ENCODE measurements around the gene C19orf73. TPM values are rescaled to one million over a fixed set of nuclear protein-coding genes. Genes with fewer than 3 reads are reported as not detected.
A peak's percentile ranks its signal among the peaks of the same experiment; 100 is the strongest.

C19orf73 gene
- total RNA-seq, 5 donors from 2014 or later (not counting 1 experiment from before 2014, with no cell fraction given) = 2.1 to 3.7 (median 2.5) TPM

DNA sequence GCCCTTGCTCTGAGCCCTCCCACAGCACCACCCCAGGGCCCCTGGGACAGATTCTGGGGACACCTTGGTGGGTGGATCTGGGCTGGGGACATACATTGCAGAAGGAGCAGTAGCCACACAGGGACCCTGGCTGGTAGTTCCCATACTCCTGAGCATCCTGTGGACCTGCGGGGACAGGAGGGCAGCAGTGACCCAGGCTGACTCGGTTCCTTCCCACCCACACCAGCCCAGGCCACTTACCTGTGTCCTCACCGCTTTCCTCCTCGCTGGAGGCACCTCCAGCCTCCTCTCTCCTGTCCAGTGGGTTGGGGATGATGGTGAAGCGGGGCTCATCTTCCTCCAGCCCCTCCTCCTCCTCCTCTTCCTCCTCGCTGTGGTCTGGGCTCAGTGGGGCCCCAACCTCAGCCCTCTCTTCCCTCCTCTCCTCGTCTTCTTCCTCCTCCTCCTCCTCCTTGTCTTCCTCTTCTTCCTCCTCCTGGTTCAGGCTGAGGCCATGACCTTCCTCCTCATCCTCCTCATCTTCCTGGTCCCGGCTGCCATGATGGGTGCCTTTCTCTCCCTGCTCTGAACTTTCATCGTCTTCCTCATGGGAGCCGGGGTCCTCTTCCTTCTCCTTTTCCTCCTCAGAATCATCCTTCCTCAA, 34.3 kb upstream of the C19orf73 start:
- ATAC-seq (replicated peaks in 1 of 4) = no peak
- POLR2A ChIA-PET = no interaction called here
- H3K4me1 ChIP-seq (ENCODE audit: control insufficient read depth in 1 of 2, extremely low read depth in 1 of 2, insufficient read depth in 2 of 2, low read length in 2 of 2) = peaks cover 16 to 45% of the 10 kb centered on the region in 2 experiments
- H3K27me3 ChIP-seq (replicated peaks in 1 of 2; ENCODE audit: control insufficient read depth in 2 of 2, extremely low read depth in 1 of 2, insufficient read depth in 2 of 2, low read length in 1 of 2) = peaks cover 10 to 88% of the 10 kb centered on the region in 2 experiments
- Mint-ChIP-seq H3K4me1 (peaks cover 28 to 33% (median 31%) of the 10 kb centered on the region in 3 donors), H3K36me3 (no peaks in the 10 kb centered on the region), H3K27ac (no peak overlapping the region), H3K27me3 (peaks cover 61 to 76% of the 10 kb centered on the region in 2 donors), H3K9me3 (peaks cover 0 to 8% (median 0%) of the 10 kb centered on the region in 3 donors), H3K4me3 (peak overlapping the region in 1 of 3 donors; percentile 82)
- WGBS (ENCODE audit: insufficient coverage) = 73% methylated on average over 2 of the region's 10 CpGs
- no peaks in the 10 kb centered on the region for H3K36me3 ChIP-seq (ENCODE audit: control insufficient read depth in 2 of 2, extremely low read depth in 1 of 2, insufficient read depth in 1 of 2, low read length in 1 of 2)
- no peak overlapping the region for H3K27ac ChIP-seq (ENCODE audit: low read length)
- H3K9me3 ChIP-seq = no peaks in the 10 kb centered on the region
- no peak for DNase-seq
- CTCF ChIA-PET = no interaction called here
- H3K4me3 ChIP-seq (ENCODE audit: control insufficient read depth in 1 of 2, extremely low read depth in 1 of 2, low read length in 1 of 2) = no peak overlapping the region

DNA sequence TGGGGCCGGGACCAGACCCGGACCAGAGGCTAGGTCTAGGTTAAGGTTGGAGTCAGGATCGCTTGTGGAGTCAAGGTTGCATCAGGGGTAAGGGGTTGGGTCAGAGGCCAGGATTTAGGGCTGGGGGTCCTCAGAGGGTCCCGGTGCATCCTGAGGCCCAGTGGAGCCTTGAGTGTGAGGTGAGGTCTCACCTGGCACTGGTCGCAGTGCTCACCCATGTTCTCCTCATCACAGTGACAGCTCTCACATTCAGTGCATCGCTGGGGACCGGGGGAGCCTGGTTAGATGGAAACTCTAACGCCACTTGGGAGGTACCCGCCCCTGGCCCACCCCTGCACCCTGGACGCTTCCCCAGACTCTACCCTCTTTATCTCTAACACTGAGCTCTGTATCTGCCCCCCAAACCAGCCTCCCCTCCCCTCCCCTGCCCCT, 33.2 kb upstream of the C19orf73 start:
- Mint-ChIP-seq H3K27me3 (peaks cover 64 to 80% of the 10 kb centered on the region in 2 donors), H3K27ac (no peak overlapping the region), H3K4me1 (peaks cover 27 to 30% (median 29%) of the 10 kb centered on the region in 3 donors), H3K9me3 (peaks cover 0 to 8% (median 0%) of the 10 kb centered on the region in 3 donors), H3K4me3 (peak overlapping the region in 2 of 3 donors; percentile 21 to 82), H3K36me3 (no peaks in the 10 kb centered on the region)
- H3K27me3 ChIP-seq (replicated peaks in 1 of 2; ENCODE audit: control insufficient read depth in 2 of 2, extremely low read depth in 1 of 2, insufficient read depth in 2 of 2, low read length in 1 of 2) = peaks cover 12 to 88% of the 10 kb centered on the region in 2 experiments
- DNase-seq (no peak), ATAC-seq (replicated peaks in 1 of 4) (peak in 1 of 4 experiments; percentile 22)
- no peaks in the 10 kb centered on the region for H3K9me3 ChIP-seq
- ChIA-PET CTCF (interaction anchor here in 1 of 2 donors (0.6 kb wide), 1 partner anchor 387 kb away, joined by 5 read pairs; no protein-coding TSS in a partner anchor), POLR2A (no interaction called here)
- no peak overlapping the region for H3K27ac ChIP-seq (ENCODE audit: low read length)
- WGBS (ENCODE audit: insufficient coverage) = 29% methylated on average over 4 of the region's 10 CpGs
- no peak overlapping the region for H3K4me3 ChIP-seq (ENCODE audit: control insufficient read depth in 1 of 2, extremely low read depth in 1 of 2, low read length in 1 of 2)
- H3K36me3 ChIP-seq (ENCODE audit: control insufficient read depth in 2 of 2, extremely low read depth in 1 of 2, insufficient read depth in 1 of 2, low read length in 1 of 2) = no peaks in the 10 kb centered on the region
- H3K4me1 ChIP-seq (ENCODE audit: control insufficient read depth in 1 of 2, extremely low read depth in 1 of 2, insufficient read depth in 2 of 2, low read length in 2 of 2) = peaks cover 13 to 36% of the 10 kb centered on the region in 2 experiments

GRCh38 chr19:49151267-49152118, 32.5 kb upstream of the C19orf73 start:
- ChIA-PET CTCF (interaction anchor here in 1 of 2 donors (0.6 kb wide), 1 partner anchor 335 kb away, joined by 7 read pairs; no protein-coding TSS in a partner anchor), POLR2A (no interaction called here)
- peak in 2 of 4 experiments; percentile 11 to 34 for ATAC-seq (replicated peaks in 1 of 4)
- peak in 16 of 35 experiments; percentile 17 to 57 (median 32) for DNase-seq
- H3K36me3 Mint-ChIP-seq = no peaks in the 10 kb centered on the region
- Histone ChIP-seq H3K4me1 (ENCODE audit: control insufficient read depth in 1 of 2, extremely low read depth in 1 of 2, insufficient read depth in 2 of 2, low read length in 2 of 2) (peaks cover 13 to 36% of the 10 kb centered on the region in 2 experiments), H3K27me3 (replicated peaks in 1 of 2; ENCODE audit: control insufficient read depth in 2 of 2, extremely low read depth in 1 of 2, insufficient read depth in 2 of 2, low read length in 1 of 2) (peaks cover 12 to 92% of the 10 kb centered on the region in 2 experiments), H3K4me3 (ENCODE audit: control insufficient read depth in 1 of 2, extremely low read depth in 1 of 2, low read length in 1 of 2) (no peak overlapping the region), H3K27ac (ENCODE audit: low read length) (no peak overlapping the region), H3K36me3 (ENCODE audit: control insufficient read depth in 2 of 2, extremely low read depth in 1 of 2, insufficient read depth in 1 of 2, low read length in 1 of 2) (no peaks in the 10 kb centered on the region), H3K9me3 (no peaks in the 10 kb centered on the region)
- WGBS (ENCODE audit: insufficient coverage) = 18% methylated on average over 37 of the region's 45 CpGs
- H3K4me1 Mint-ChIP-seq = peaks cover 27 to 30% (median 29%) of the 10 kb centered on the region in 3 donors
- peaks cover 68 to 84% of the 10 kb centered on the region in 2 donors for H3K27me3 Mint-ChIP-seq
- no peak overlapping the region for H3K27ac Mint-ChIP-seq
- H3K9me3 Mint-ChIP-seq = peaks cover 0 to 8% (median 0%) of the 10 kb centered on the region in 3 donors
- H3K4me3 Mint-ChIP-seq = peak overlapping the region; percentile 28 to 82 (median 47)

DNA sequence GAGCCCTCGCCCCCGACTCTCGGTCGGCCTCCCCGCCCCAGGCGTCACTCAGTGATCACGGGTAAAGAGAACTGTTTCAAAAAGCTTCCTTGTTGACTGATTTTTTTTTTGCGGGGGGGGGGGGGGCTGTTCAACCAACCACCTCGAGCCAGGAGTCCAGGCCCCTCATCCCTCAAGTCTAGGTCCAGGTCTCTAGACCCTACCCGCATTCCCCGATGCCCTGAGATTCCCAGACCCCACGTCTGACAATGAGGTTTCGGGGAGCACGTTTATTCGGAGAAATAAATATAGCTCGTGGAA, 32.0 kb upstream of the C19orf73 start:
- Histone ChIP-seq H3K4me3 (ENCODE audit: control insufficient read depth in 1 of 2, extremely low read depth in 1 of 2, low read length in 1 of 2) (peak overlapping the region; percentile 50 to 86), H3K27ac (ENCODE audit: low read length) (no peak overlapping the region), H3K9me3 (no peaks in the 10 kb centered on the region), H3K36me3 (ENCODE audit: control insufficient read depth in 2 of 2, extremely low read depth in 1 of 2, insufficient read depth in 1 of 2, low read length in 1 of 2) (no peaks in the 10 kb centered on the region), H3K27me3 (replicated peaks in 1 of 2; ENCODE audit: control insufficient read depth in 2 of 2, extremely low read depth in 1 of 2, insufficient read depth in 2 of 2, low read length in 1 of 2) (peaks cover 12 to 92% of the 10 kb centered on the region in 2 experiments), H3K4me1 (ENCODE audit: control insufficient read depth in 1 of 2, extremely low read depth in 1 of 2, insufficient read depth in 2 of 2, low read length in 2 of 2) (peaks cover 13 to 41% of the 10 kb centered on the region in 2 experiments)
- H3K27ac Mint-ChIP-seq = no peak overlapping the region
- ChIA-PET CTCF (interaction anchor here in 1 of 2 donors (0.6 kb wide), 1 partner anchor 334 kb away, joined by 7 read pairs; no protein-coding TSS in a partner anchor), POLR2A (no interaction called here)
- no peaks in the 10 kb centered on the region for H3K36me3 Mint-ChIP-seq
- peaks cover 0 to 8% (median 0%) of the 10 kb centered on the region in 3 donors for H3K9me3 Mint-ChIP-seq
- peaks cover 29 to 32% (median 31%) of the 10 kb centered on the region in 3 donors for H3K4me1 Mint-ChIP-seq
- peaks cover 68 to 85% of the 10 kb centered on the region in 2 donors for H3K27me3 Mint-ChIP-seq
- no peak for DNase-seq
- ATAC-seq (replicated peaks in 1 of 4) = no peak
- H3K4me3 Mint-ChIP-seq = peak overlapping the region; percentile 13 to 82 (median 25)
- WGBS (ENCODE audit: insufficient coverage) = 40% methylated on average over 3 of the region's 16 CpGs

DNA sequence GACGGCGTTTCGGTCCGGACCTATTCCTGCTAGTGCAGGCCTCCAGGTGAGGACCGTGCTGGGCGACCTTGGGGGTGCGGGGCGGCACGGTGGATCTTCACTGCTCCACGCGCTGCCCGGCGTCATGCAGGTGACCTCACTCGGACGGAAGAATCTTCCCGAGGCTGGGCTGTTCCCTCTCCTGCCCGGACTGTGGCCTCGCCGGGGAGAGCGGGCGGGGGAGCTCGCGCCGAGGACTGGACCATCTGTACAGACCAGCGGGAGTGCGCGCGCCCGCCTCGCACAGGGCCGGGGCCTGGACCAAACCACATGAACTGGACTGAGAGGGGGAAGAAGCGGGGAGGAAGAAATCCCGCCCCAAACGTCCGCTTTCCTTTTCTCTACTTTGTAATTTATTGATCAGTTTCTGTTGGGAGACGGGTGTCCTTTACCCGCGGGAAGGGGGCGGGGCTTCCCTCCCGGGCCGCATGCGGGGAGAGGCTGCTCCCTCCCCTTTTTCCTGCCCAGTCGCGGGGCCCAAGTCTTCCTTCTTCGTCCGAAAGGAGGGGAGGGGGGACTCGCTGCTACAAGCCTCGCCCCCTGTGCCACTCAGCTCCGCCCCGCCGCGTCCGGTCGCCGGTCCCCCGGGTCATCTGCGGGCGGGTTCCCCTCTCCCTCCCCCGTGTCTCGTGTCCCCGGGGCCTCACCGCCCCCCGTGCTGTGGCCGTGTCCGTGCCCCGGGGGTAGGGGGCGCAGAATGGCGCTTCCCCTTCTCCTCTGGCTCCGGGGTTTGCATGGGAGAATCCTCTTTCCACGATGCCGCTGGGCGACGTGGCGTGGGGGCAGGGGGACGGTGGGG, 31.4 kb upstream of the C19orf73 start:
- H3K36me3 ChIP-seq (ENCODE audit: control insufficient read depth in 2 of 2, extremely low read depth in 1 of 2, insufficient read depth in 1 of 2, low read length in 1 of 2) = no peaks in the 10 kb centered on the region
- ChIA-PET POLR2A (no interaction called here), CTCF (interaction anchor here in 1 of 2 donors (0.6 kb wide), 1 partner anchor 334 kb away, joined by 7 read pairs; no protein-coding TSS in a partner anchor)
- H3K27ac Mint-ChIP-seq = no peak overlapping the region
- H3K36me3 Mint-ChIP-seq = no peaks in the 10 kb centered on the region
- peaks cover 34 to 36% (median 35%) of the 10 kb centered on the region in 3 donors for H3K4me1 Mint-ChIP-seq
- no peak overlapping the region for H3K27ac ChIP-seq (ENCODE audit: low read length)
- peak in 2 of 4 experiments; percentile 15 to 21 for ATAC-seq (replicated peaks in 1 of 4)
- under 1% methylated on average over 22 of the region's 75 CpGs for WGBS (ENCODE audit: insufficient coverage)
- H3K9me3 Mint-ChIP-seq = peaks cover 0 to 8% (median 0%) of the 10 kb centered on the region in 3 donors
- H3K9me3 ChIP-seq = no peaks in the 10 kb centered on the region
- H3K4me3 Mint-ChIP-seq = peak overlapping the region; percentile 68 to 82 (median 71)
- peak in 4 of 35 experiments; percentile 21 to 52 (median 36) for DNase-seq
- peaks cover 12 to 92% of the 10 kb centered on the region in 2 experiments for H3K27me3 ChIP-seq (replicated peaks in 1 of 2; ENCODE audit: control insufficient read depth in 2 of 2, extremely low read depth in 1 of 2, insufficient read depth in 2 of 2, low read length in 1 of 2)
- H3K4me1 ChIP-seq (ENCODE audit: control insufficient read depth in 1 of 2, extremely low read depth in 1 of 2, insufficient read depth in 2 of 2, low read length in 2 of 2) = peaks cover 13 to 45% of the 10 kb centered on the region in 2 experiments
- peaks cover 68 to 85% of the 10 kb centered on the region in 2 donors for H3K27me3 Mint-ChIP-seq
- H3K4me3 ChIP-seq (ENCODE audit: control insufficient read depth in 1 of 2, extremely low read depth in 1 of 2, low read length in 1 of 2) = peak overlapping the region; percentile 50 to 86
